NCI-H460 (cell line): ENCODE measurements around the gene RCSD1. TPM values are rescaled to one million over a fixed set of nuclear protein-coding genes. Genes with fewer than 3 reads are reported as not detected.

Source experiments
- DNase-seq: peaks from one replicate; pipeline ENCODE4 v3.0.0-alpha.2; 2016; ENCODE audit warnings: low read depth; ENCODE audit errors: extremely low read depth
- total RNA-seq: library from RNA; depleted of rRNA; stranded (reverse); fragments of >200 nt; shearing (Covaris generic); gene quantifications from 2 replicates; pipeline ENCODE4 v1.2.3, GENCODE V29; 2014

RCSD1 gene
- total RNA-seq, 1 experiment from 2014 or later: not detected

DNA sequence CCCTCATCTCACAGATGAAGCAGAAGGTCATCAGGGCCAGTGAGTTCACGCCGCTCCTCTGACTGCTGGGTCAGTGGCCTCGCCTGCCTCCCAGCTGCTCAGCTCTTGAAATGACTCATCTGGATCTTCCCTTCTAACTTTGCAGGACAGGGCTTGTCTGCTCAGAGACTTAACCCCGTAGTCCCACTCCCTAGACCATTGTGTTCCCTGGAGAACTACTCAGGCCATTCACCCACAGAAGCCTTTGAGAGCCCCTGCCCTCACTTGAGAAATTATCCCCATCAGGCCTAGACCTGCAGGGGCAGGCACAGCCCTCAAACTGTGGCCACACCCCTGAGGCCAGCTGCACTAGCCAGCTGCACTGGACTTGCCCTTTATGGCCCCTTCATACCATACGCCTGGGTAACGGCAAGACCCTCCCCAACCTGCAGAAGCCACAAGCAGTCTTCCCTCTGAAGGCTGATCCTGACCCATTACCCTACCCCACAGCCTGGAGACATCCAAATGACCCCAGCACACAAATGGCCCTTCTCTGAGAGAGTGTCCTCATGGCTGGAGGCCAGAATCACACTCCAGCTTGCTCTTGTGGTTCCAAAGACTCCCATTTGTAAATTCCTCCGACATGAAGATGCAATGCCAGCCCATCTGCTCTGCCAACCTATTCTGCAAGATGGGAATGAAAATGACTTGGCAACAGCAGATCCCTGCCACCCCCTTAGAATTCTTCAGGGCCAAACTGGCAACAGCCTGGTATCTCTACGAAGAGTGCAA lies 33.2 kb downstream of the RCSD1 start:
- no peak for DNase-seq

DNA sequence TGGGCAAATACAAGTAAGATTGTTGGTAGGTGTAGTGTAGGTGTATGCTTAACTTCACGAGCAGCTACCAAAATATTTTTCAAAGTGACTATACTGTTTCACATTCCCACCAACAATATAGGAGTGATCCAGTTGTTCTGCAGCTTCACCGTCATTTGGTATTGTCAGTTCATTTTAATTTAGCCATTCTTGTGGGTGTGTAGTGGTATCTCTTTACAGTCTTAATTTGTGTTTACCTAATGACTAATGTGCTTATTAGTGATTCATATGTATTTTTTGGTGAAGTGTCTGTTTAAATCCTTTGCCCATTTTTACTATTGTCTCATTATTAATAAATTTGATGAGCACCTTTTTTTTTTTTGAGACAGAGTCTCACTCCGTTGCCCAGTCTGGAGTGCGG lies 35.4 kb downstream of the RCSD1 start:
- no peak for DNase-seq

DNA sequence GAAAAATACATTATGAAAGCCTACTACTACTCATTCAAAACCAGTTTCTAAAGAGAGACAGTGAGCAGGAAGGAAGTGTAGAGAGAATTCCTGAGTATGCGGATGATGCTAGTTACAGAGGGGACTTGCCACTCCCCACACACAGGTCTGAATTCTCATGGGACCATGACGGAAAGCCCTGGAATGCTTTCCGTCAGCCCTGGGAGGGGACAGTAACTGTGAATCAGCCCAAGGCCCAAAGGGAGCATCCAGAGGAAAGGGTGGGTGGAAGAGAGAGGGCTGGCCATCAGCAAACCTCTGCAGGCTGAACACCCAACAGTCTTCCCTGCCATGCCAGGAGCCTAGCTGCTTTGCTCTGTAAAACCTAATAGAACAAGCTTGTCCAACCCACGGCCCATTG lies 36.4 kb downstream of the RCSD1 start:
- no peak for DNase-seq

DNA sequence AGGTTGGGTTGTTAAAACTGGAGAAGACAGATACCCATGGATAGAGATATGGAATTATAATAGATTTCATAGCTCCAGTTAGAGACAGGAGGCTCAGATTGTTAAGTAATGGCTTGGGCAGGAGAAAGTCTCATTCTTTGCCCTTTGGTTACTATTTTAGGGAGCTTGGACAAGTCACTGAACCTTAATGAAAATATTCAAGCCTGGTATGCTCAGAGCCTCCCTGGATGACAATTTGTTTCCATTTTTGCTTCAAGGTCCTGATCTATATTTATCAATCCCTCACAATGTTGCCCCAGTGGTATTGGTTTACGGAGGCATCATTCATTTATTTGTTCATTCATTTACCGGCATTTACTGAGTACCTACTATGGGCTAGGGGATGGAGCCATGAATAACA lies 37.5 kb downstream of the RCSD1 start:
- no peak for DNase-seq

DNA sequence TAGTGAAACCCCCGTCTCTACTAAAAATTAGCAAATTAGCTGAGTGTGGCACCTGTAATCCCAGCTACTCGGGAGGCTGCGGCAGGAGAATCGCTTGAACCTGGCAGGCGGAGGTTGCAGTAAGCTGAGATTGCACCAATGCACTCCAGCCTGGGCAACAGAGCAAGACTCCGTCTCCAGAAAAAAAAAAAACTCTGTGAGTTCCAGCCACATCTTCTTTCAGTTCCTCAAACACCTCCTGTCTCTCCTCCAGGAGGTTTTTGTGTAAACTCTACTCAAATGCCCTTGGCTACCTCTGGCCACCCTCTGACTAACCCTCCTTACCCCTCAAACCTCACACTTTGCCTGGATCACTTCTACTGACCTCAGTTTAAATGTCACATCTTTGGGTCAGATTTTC lies 38.1 kb downstream of the RCSD1 start:
- DNase-seq: no peak

DNA sequence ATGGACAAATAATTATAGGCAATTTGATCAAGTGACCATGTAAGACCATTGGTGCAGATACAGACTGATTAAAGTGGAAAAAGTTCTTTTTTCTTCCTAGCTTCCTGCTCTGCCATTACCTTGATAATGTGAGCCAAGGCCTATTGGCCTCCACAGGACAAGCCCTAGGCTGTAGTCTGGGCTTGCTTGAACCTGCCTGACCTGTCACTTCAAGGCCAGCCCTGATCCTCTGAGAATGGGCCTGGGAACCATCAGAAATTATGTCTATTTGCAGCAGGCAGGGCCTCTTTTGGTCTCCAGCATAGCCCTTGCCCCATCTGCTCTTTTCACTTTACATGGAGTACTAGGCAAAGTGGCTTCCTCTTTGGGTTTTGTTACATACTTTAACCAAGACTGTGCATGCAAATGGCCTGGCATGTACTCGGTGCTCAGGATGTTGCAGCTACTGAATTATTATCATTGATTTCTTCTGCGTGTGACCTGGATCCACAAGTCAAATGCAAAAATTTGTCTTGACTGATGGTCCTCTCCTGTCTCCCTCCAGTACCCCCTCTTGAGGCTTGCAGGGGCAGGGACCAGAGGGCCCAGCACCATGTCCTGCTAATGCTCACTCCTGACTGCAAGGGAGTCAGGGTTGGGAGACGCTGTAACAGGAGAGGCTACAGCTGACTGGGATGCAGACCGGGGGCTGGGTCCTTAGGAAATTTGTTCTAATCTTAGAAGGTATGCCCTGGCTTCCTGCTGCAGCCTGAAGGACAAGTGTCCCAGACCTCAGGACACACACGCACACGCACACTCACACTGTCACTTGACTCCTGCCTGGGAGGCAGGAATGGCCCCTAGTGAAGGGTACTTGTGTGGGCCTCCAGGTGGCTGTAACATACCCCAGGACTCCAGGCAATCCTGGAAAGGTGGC lies 39.4 kb downstream of the RCSD1 start:
- no peak for DNase-seq

DNA sequence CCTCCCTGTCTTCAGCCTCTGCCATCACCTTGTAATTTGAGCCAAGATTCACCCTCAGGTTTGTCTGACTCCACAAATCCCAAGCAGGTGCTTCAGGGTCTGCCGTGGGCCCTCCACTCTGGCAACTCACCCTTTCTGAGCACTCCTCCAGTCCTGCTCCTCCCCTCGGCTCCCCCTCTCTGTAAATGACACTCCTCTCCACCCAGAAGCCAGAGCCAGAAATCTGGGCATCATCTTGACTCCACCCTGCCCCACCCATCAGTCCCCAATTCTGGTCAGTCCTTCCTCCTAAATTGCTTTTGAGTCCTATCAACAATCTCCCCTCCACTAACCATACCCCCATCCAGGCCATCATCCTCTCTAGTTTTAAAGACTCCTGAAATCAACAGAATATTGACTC lies 40.5 kb downstream of the RCSD1 start:
- no peak for DNase-seq

DNA sequence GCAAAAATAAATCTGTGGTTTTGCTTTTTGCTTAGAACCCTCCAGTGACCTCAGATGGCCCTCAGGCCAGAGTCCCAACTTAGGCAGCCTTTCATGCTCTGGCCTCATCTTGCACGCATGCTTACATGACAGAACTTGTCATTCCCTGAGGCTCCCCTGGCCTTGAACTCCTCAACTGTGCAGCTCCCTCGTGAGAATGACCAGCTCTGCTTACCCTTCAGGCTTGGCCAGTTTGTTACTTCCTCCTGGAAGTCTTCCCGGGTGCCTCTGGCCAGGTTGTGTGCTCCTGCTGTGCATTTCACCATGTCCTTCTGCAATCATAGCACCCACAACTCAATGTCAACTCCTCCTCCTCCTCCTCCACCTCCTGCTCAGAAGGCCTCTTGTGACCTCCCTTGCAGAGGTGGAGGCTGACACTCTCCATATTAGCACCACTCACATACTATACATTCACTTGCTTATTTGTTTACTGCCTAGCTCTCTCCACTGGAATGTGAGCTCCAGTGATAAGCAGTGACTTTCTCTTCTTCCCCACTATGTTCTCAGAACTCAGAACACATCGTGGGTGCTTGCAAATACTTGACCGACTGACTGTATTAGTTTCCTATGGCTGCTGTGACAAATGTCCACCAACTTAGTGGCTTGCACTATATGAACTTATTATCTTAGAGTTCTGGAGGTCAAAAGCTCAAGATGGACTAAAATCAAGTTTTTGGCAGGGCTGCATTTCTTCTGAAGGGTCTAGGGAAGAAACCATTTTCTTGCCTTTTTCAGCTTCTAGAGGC lies 41.9 kb downstream of the RCSD1 start:
- DNase-seq: no peak

DNA sequence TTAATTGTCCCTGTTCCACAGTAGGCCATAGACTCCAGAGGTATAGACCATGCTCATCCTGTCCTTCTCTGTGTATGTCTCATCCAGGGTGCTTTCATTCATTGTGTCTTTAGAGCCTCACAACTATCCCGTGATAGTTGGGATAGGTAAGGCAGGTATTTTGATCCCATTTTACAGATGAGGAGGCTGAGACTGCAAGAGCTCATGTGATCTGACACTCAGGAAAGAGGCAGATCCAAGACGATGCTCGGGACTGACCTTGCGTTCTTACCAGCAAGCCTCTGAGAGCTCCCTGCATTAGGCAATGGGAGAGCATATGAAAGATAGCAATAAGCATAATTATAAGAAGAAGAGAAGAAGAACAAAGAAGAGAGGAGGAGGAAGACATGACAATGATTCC lies 42.8 kb downstream of the RCSD1 start:
- DNase-seq: no peak

DNA sequence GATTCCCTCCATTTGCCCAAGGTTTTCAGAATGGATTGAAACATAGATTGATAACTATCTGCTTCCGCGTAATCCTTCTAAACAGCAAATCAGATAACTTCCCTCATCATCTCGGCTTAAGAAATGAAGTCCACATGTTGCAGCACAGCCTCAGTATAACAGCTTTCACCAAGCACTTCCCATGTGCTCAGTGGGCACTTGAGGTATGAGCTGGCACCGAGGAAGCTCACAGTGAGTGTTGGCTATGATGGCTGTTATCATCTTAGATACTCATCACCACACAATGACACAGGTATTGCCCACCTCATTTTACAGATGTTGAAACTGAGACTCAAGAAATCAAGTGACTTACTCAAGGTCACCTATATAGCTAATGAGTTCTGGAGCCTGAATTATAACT lies 43.2 kb downstream of the RCSD1 start:
- DNase-seq: no peak

DNA sequence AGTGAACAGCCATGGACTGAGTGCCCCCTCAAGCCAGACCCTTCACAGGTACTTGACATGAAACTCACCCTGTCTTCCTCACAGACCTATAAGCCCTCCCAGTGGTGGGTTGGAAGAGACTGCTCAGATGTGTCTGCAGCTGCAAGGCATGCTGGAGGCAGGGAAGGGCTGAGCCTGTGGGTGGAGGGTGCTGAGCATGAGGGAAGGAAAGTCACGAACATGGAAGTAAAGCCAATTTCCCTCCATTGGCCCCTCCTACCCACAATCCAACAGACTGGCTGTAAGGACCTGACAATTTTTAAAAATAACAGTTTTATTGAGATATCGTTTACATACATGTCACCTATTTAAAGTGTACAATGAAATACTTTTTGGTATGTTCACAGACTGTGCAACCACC lies 44.1 kb downstream of the RCSD1 start:
- DNase-seq: no peak

DNA sequence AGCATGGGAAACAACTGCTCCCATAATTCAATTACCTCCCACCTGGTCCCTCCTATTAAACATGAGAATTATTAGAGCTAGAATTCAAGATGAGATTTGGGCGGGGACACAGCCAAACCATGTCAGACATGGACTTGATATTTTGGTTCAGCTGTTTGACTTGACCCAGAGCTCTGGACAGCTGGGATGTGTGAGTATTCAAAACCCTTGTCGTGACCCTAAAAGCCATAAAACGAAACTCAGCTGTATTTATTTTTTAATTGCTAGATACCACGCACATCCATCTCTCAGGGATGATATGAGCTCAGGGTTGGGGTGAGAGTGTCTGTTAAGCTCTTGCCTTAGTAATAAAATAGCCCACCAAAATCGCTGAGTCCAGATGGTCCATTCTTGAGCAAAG lies 45.4 kb downstream of the RCSD1 start:
- no peak for DNase-seq

DNA sequence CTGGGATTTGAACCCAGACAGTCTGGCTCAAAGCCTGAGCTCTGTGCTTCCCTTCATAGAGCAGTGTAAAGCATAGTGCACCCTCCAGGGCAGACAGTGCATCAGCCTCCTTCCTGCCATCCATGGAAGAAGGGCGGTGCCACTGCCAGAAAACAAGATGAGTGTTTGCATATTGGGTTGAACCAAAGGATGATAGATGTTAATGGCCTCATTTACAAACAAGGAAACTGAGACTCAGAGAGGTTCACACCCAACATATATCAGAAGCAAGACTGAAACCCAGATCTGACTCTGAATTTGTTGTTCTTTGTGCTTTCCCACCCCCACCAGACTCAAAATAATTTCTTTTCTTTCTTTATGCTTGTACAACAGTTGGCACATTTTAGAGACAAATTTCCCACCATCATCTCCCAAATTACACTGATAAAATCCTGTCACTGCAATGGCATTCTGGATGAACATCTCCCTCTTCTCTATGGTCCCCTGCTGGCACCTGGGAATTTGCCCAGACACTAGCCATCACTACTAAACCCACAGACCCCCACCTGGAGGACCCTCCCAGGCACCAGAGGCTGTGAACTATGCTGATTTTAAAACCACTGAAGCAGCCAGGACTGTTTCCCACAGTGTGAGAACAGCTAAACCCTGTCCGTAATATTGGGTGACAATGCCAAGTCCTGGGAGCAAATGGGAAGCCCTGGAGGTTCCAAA lies 46.3 kb downstream of the RCSD1 start:
- no peak for DNase-seq

DNA sequence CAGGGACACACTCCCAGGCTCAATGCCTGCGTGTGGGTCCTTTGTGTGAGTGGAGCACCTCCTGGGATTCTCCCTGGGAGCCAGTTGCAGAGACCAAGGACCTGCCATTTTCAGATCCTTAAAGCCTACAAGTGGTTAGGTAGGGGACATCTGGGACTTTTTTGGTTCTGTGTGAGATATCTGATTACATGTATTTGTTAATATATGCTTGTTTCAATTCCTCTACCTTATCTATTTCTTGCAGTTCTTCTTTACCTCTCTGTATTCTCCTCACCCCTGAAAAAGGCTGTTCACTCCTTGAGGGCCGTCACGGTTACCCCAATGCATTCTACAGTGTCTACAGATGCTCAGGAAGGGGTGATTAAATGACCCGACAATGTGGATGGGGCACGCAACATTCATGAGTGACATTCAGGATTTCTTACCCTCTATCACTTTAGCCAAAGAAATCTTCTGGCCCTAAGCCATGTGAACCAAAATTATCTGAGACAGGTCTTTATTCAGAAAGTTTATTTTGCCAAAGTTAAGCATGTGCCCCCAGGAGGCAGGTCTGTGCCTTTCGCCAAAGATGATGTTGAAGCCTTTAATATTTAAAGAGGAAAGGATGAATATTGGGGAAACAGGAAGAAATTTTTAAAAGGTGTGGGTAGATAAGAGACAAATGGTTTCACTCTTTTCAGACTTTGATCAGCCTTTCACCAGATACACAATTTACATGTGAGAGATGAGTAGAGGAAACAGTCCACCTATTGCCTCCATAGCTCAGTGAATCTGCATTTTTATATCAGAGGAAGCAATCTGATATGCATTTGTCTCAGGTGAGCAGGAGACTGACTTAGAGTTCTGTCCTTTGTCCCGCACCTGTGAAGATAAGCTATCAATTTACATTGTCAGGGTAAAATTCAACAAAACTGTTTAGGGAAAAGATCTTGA lies 47.1 kb downstream of the RCSD1 start:
- no peak for DNase-seq

DNA sequence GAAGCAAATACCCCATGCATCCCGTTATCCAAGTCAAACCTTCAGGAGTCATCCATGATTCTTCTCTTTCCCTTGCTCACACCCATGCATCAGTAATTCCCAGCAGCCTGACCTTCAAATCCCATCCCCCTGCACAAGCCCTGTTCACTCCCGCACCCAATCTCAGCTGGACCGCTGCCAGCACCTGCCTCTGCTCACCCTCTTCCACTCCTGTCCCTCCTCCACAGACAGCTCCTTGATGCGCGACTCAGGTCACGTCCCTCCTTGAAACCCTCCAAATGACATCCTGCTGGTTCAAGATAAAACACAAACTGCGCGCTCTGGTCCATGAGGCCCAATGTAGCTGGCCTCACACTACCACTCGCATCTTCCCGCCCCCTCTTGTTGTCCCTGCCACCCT lies 48.4 kb downstream of the RCSD1 start:
- DNase-seq: no peak

DNA sequence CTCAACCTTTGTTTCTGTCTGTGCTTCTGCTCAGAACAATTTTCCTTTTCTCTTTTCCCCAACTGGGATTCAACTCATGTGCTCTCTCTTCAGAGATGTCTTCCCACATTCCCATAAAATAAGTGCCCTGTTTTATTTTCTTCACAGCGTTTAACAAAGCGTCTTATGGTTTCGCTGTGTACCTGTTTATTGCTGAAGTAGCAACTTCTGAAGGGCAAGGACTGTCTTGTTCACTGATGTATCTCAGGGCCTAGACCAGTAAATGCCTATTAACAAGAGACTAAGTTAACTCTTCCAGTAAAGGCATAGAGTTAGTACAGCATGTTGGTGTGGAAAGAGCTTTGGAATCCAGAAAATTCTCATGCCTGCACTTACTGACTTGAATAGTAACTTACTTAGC lies 48.8 kb downstream of the RCSD1 start:
- no peak for DNase-seq

DNA sequence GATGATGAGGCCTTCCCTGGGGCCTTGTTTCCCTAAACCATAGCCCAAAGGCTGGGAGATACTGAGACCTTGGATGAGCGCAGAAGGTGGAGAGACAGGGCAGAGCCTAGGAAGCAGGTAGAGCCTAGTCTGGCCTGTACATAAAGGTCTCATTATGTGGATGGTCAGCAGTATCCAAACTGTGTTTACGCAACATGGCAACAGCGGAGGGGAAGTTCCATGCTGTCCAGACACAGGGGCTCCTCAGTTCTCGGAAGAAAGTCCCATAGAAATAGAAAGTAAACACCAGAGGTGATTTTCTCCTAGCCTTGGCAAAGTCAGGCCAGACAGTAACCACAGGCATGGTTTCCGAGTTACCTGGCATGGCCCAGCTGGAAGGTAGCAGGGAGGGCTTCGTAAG lies 49.7 kb downstream of the RCSD1 start:
- DNase-seq: no peak

DNA sequence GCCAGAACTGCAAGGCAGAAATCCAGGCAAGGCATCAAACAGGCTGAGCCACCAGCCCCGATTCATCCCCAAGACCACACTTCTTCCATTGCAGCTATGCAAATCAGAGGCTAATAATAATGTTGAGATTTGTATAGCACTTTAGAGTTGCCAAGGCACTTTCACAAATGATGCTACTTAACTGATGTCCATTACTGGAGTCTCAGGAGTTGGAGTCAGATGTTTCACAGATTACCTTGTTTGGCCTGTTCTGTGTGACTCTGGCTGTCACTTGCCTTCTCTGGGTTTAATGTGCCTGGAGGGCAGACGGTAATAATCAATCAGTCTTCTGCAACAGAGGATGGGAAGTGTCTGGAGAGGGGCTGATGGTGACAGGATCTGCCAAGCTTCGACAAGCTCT lies 51.0 kb downstream of the RCSD1 start:
- no peak for DNase-seq

DNA sequence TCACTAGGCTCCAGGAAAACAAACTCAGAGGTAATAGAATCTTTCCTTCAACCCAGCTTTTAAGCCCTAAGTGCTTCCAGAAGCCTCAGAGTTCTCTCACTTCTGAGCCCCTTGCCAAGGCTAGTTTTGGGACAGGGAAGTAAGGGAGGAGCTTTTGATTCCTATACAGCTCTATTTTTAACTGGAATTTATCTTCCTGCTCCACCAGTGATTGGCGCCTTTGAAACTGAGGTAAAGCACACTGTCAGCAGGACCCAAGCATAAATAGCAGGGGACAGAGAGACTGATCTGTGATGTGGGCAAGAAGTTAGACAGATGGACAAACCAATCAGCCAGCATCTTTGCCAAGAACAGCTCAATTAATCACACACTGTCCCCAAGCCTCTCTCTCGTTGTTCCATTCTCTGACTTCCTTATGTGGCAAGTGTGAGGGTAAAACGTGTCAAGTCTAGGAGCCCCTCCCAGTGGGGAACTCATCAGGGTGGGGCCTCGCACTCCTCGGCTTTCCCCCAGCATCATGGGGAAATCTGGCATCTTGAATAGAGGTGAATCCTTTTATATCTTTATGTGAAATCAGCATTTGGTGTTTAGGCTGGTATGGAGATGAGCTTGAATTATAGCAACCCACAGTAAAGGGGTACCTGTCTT lies 51.5 kb downstream of the RCSD1 start:
- no peak for DNase-seq
